ENCODE results near the gene TRIM39. TPM values are rescaled to one million over a fixed set of nuclear protein-coding genes. Genes with fewer than 3 reads are reported as not detected.

Gene TRIM39
- total and polyA plus RNA-seq, 2 experiments from 2014 or later: 13.9 to 15.4 TPM

DNA sequence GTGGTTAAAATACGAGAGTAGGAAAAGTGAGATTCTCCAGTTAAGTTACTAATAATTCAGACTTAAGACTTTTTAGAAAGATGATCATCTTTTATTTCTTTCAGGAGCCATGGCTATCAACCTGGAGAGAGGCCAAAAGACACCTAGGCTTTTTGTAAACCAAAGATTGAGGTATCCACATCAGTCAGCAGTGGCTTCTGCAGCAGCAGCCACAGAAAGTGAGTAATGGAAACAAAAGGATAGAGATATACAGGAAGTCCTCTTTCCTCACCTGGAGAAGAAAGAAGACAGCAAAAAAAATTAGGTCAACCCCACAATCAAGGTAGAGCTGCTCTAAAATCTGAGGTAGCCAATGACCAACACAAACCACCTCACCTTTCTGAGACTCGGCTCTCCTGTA is 22.7 kb upstream of the TRIM39 start:
- no peaks in the 10 kb centered on the region for H3K9me3 ChIP-seq (ENCODE audit: low read depth)
- H3K4me3 ChIP-seq: no peak overlapping the region
- no peaks in the 10 kb centered on the region for H3K4me1 ChIP-seq (ENCODE audit: low read depth)
- no peaks in the 10 kb centered on the region for H3K36me3 ChIP-seq
- no peak overlapping the region for H3K27ac ChIP-seq
- H3K27me3 ChIP-seq: no peaks in the 10 kb centered on the region
- DNase-seq (ENCODE audit: low read depth in 1 of 2, low spot score in 1 of 2): no peak
- TF ChIP-seq, protein P1, sequence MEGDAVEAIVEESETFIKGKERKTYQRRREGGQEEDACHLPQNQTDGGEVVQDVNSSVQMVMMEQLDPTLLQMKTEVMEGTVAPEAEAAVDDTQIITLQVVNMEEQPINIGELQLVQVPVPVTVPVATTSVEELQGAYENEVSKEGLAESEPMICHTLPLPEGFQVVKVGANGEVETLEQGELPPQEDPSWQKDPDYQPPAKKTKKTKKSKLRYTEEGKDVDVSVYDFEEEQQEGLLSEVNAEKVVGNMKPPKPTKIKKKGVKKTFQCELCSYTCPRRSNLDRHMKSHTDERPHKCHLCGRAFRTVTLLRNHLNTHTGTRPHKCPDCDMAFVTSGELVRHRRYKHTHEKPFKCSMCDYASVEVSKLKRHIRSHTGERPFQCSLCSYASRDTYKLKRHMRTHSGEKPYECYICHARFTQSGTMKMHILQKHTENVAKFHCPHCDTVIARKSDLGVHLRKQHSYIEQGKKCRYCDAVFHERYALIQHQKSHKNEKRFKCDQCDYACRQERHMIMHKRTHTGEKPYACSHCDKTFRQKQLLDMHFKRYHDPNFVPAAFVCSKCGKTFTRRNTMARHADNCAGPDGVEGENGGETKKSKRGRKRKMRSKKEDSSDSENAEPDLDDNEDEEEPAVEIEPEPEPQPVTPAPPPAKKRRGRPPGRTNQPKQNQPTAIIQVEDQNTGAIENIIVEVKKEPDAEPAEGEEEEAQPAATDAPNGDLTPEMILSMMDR (IDR thresholded peaks at IDR 0.05; ENCODE audit: low read depth, low read length): no peak

DNA sequence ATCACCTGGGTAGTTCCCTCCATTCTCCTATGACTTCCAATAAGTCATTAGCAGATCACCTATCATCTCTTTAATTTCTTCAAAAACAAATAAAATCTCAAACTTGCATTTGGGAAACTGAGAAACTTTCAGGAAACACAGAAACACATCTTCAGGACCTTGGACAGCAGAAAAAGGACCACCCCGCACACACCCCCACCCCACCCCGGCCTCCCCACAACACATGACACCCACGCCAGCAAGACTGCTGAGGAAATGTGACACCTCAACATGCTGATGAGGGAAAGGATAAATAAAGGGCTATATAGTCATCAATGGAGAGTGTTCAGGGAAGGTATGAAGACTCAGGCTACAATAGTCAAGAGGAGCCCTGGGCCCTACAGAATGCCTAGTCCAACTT is 15.6 kb upstream of the TRIM39 start:
- DNase-seq (ENCODE audit: low read depth in 1 of 2, low spot score in 1 of 2): peak in 1 of 2 donors; percentile 33
- no peaks in the 10 kb centered on the region for H3K27me3 ChIP-seq
- peaks cover 9% of the 10 kb centered on the region for H3K36me3 ChIP-seq

DNA sequence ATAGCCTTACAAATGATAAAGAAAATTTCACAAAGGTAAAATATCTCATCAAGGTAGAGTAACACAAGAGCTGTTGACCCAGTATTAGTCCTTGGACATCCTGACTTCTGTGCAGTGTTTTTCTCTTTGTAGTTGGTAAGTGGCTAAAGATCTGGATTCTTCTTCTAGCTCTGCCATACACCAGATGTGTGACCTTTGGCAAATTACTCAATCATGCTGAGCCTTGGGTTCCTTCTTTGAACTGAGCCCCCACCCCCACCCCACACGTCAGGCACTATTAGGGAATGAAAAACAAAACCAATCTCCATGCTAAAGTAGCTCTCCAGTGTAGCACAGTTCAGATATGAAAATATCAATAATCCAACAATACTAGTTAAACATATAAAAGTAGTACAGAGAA is 15.1 kb upstream of the TRIM39 start:
- no peak overlapping the region for H3K4me3 ChIP-seq
- DNase-seq (ENCODE audit: low read depth in 1 of 2, low spot score in 1 of 2): no peak
- no peaks in the 10 kb centered on the region for H3K4me1 ChIP-seq (ENCODE audit: low read depth)
- H3K27me3 ChIP-seq: no peaks in the 10 kb centered on the region
- TF ChIP-seq, protein P1 (IDR thresholded peaks at IDR 0.05; ENCODE audit: low read depth, low read length): no peak
- peaks cover 11% of the 10 kb centered on the region for H3K36me3 ChIP-seq
- H3K9me3 ChIP-seq (ENCODE audit: low read depth): no peaks in the 10 kb centered on the region
- H3K27ac ChIP-seq: no peak overlapping the region

More for the DNA sequence above, 15.6 kb upstream of the TRIM39 start:
- Histone ChIP-seq H3K4me3 (no peak overlapping the region), H3K4me1 (ENCODE audit: low read depth) (no peaks in the 10 kb centered on the region), H3K27ac (no peak overlapping the region), H3K9me3 (ENCODE audit: low read depth) (no peaks in the 10 kb centered on the region)
- TF ChIP-seq, protein P1 (IDR thresholded peaks at IDR 0.05; ENCODE audit: low read depth, low read length): no peak

DNA sequence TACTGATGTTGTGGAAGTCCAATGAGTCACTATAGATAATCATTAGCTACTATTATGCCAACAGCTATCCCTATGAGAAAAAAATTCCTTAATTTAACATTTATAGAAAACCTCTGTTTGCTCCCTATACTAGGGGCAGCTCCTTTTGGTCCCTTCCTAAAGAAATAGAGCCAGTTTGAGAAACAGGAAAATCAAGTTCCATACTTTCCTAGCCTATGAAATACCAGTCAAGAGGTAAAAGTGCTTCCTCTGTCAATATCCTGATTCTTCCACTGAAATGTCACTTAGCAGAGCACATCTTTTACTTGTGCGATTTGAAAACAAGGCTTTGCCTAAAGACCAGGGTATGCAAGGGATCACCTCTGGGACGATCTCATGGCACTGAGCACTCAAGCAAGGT is 14.5 kb upstream of the TRIM39 start:
- no peaks in the 10 kb centered on the region for H3K9me3 ChIP-seq (ENCODE audit: low read depth)
- TF ChIP-seq, protein P1 (IDR thresholded peaks at IDR 0.05; ENCODE audit: low read depth, low read length): no peak

DNA sequence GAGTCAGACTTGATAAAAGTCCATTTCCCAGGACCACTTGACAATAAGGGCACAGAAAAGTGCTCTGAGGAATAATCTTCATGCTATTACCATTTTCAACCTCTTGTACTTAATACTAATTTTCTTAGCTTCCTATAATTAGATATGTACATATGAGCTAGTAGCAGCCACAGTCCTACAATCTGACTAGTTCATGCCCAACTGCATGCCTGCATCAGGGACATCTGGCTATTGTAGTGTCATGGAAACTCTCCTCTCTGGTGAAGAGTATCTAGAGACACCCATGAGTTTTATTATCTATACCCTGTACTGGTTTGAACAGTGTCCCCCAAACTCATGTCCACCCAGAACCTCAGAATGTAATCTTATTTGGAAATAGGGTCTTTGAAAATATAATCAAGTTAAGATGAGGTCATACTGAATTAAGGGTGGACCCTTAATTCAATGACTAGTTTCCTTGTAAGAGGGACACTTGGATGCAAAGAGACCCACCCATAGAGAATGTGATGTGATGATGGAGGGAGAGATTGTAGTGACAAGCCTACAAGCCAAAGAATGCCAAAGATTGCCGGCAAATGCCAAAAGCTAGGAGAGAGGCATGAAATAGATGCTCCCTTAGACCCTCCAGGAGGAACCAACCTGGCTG is 13.9 kb upstream of the TRIM39 start:
- H3K27ac ChIP-seq: no peak overlapping the region
- no peak for DNase-seq (ENCODE audit: low read depth in 1 of 2, low spot score in 1 of 2)
- H3K36me3 ChIP-seq: peaks cover 11% of the 10 kb centered on the region
- H3K27me3 ChIP-seq: no peaks in the 10 kb centered on the region
- no peak overlapping the region for H3K4me3 ChIP-seq
- TF ChIP-seq, protein P1 (IDR thresholded peaks at IDR 0.05; ENCODE audit: low read depth, low read length): no peak
- H3K9me3 ChIP-seq (ENCODE audit: low read depth): no peaks in the 10 kb centered on the region
- no peaks in the 10 kb centered on the region for H3K4me1 ChIP-seq (ENCODE audit: low read depth)

More for the DNA sequence above, 14.5 kb upstream of the TRIM39 start:
- Histone ChIP-seq H3K36me3 (peaks cover 11% of the 10 kb centered on the region), H3K27me3 (no peaks in the 10 kb centered on the region), H3K27ac (no peak overlapping the region), H3K4me3 (no peak overlapping the region), H3K4me1 (ENCODE audit: low read depth) (no peaks in the 10 kb centered on the region)
- no peak for DNase-seq (ENCODE audit: low read depth in 1 of 2, low spot score in 1 of 2)

Data from cardiac muscle cell (in vitro differentiated cells and primary cell).